Endothelial cell of umbilical vein (primary cell): ENCODE measurements around the gene CHURC1. TPM values are rescaled to one million over a fixed set of nuclear protein-coding genes. Genes with fewer than 3 reads are reported as not detected.

ENCODE experiments used
- BruUV-seq: library from RNA; stranded (reverse); fragments of 400-500 nt; replicated peaks from 2 replicates; lab custom pipeline; 2021; lab: Mats Ljungman, UMichigan
- CTCF ChIA-PET: fragments of 300-600, 350-600 bp; sonication (Branson Sonifier 250); formaldehyde crosslinking; loops from one replicate; lab custom pipeline; 2021; ENCODE audit warnings: antibody characterized with exemption, inconsistent platforms; lab: Charles Lee
- POLR2A ChIA-PET: fragments of 300-600, 350-600 bp; sonication (Branson Sonifier 250); formaldehyde crosslinking; loops from one replicate; lab custom pipeline; 2021; ENCODE audit warnings: antibody characterized with exemption, inconsistent platforms; lab: Charles Lee
- DNase-seq: peaks from one replicate; pipeline ENCODE4 v3.0.0-alpha.2; 2011; ENCODE audit warnings: low read depth, low spot score
- FAIRE-seq: peaks from 2 replicates; lab custom pipeline; 2011; peaks lifted over from hg19 to GRCh38; lab: Jason Lieb, UNC
- H2AFZ ChIP-seq: 2 replicates; pipeline ENCODE4 v1.6.0; 2012; ENCODE audit warnings: low read depth, low read length, control low read depth, inconsistent platforms
- H3K27ac ChIP-seq: 2 replicates; pipeline ENCODE4 v1.5.1; 2011; ENCODE audit warnings: low read depth, mild to moderate bottlenecking, control low read depth, low read length, moderate library complexity; ENCODE audit not compliant: insufficient read depth
- H3K27me3 ChIP-seq, 2 experiments: 2 replicates each; pipeline versions ENCODE4 v1.6.0 to v1.6.1; 2011; ENCODE audit warnings: low read length in 2 of 2, mixed read lengths in 1 of 2; ENCODE audit not compliant: control insufficient read depth in 2 of 2, insufficient read depth in 2 of 2
- H3K36me3 ChIP-seq, 2 experiments: 2 replicates in 1 of 2; 3 replicates in 1 of 2; pipeline ENCODE4 v1.5.1; 2011; ENCODE audit warnings: low read length in 2 of 2, mild to moderate bottlenecking in 1 of 2, moderate library complexity in 1 of 2; ENCODE audit not compliant: control insufficient read depth in 2 of 2, insufficient read depth in 2 of 2; ENCODE audit errors: extremely low read depth in 1 of 2
- H3K4me1 ChIP-seq: 3 replicates; pipeline ENCODE4 v1.5.1; 2011; ENCODE audit warnings: mild to moderate bottlenecking, low read length; ENCODE audit not compliant: control insufficient read depth, insufficient read depth; ENCODE audit errors: extremely low read depth
- H3K4me2 ChIP-seq: 2 replicates; pipeline ENCODE4 v1.6.1; 2011; ENCODE audit warnings: low read length, control low read depth, mixed read lengths; ENCODE audit not compliant: insufficient read depth
- H3K4me3 ChIP-seq, 3 experiments: fragments of 200-600 bp in 1 of 3; sonication (generic), shearing (Covaris generic) in 1 of 3; replicated peaks in 1 of 3; 2 replicates each; pipeline ENCODE4 v1.5.1; 2011 to 2016; ENCODE audit warnings: control low read depth in 3 of 3, low read length in 3 of 3, mild to moderate bottlenecking in 2 of 3, inconsistent platforms in 1 of 3, low read depth in 1 of 3, moderate library complexity in 1 of 3; ENCODE audit not compliant: insufficient read depth in 1 of 3
- H3K79me2 ChIP-seq: 2 replicates; pipeline ENCODE4 v1.6.0; 2012; ENCODE audit warnings: low read length, inconsistent platforms; ENCODE audit not compliant: control insufficient read depth, insufficient read depth
- H3K9ac ChIP-seq: replicated peaks from 2 replicates; pipeline ENCODE3; 2011; ENCODE audit warnings: low read length, control low read depth; ENCODE audit not compliant: insufficient read depth; ENCODE audit errors: extremely low read depth
- H3K9me1 ChIP-seq: replicated peaks from 3 replicates; pipeline ENCODE4 v1.6.0; 2011; ENCODE audit warnings: mild to moderate bottlenecking, low read length; ENCODE audit not compliant: control insufficient read depth, insufficient read depth; ENCODE audit errors: extremely low read depth
- H3K9me3 ChIP-seq: replicated peaks from 2 replicates; pipeline ENCODE4 v1.5.1; 2012; ENCODE audit warnings: low read length, inconsistent platforms; ENCODE audit not compliant: control insufficient read depth, insufficient read depth
- H4K20me1 ChIP-seq: replicated peaks from 2 replicates; pipeline ENCODE3; 2011; ENCODE audit warnings: mild to moderate bottlenecking, low read length; ENCODE audit not compliant: control insufficient read depth, insufficient read depth; ENCODE audit errors: extremely low read depth
- CTCF ChIP-seq, 2 donors: IDR thresholded peaks; 1 replicate in 1 of 2; 2 replicates in 1 of 2; pipeline ENCODE4 v1.5.1; 2011; ENCODE audit warnings: low read length in 2 of 2, mild to moderate bottlenecking in 2 of 2, moderate library complexity in 2 of 2, control low read depth in 1 of 2, inconsistent platforms in 1 of 2, low read depth in 1 of 2; ENCODE audit not compliant: insufficient read depth in 1 of 2; ENCODE audit errors: extremely low read depth in 1 of 2
- EZH2 ChIP-seq: IDR thresholded peaks from 2 replicates; pipeline ENCODE4 v1.6.1; 2012; ENCODE audit warnings: borderline replicate concordance, low read depth, mild to moderate bottlenecking, moderate library complexity, low read length, inconsistent platforms; ENCODE audit not compliant: severe bottlenecking
- FOS ChIP-seq: IDR thresholded peaks from 2 replicates; pipeline ENCODE4 v1.6.1; 2011; ENCODE audit warnings: mild to moderate bottlenecking, low read length, moderate library complexity, borderline replicate concordance; ENCODE audit not compliant: insufficient read depth
- GATA2 ChIP-seq: IDR thresholded peaks from 2 replicates; pipeline ENCODE4 v1.7.0; 2011; ENCODE audit warnings: low read depth, mild to moderate bottlenecking, moderate library complexity, mixed read lengths, low read length; ENCODE audit not compliant: insufficient read length, insufficient read depth
- JUN ChIP-seq: IDR thresholded peaks from 2 replicates; pipeline ENCODE4 v1.6.1; 2011; ENCODE audit warnings: borderline replicate concordance, low read depth; ENCODE audit not compliant: insufficient read length, insufficient read depth
- MAX ChIP-seq: IDR thresholded peaks from 2 replicates; pipeline ENCODE4 v1.6.1; 2011; ENCODE audit not compliant: insufficient read depth, insufficient read length
- MYC ChIP-seq: IDR thresholded peaks from one replicate; pipeline ENCODE4 v1.6.1; 2011; ENCODE audit warnings: mild to moderate bottlenecking, low read depth, low read length
- POLR2A ChIP-seq: IDR thresholded peaks from 2 replicates; pipeline ENCODE4 v1.6.1; 2012; ENCODE audit warnings: low read depth, mild to moderate bottlenecking, control low read depth, low read length
- POLR2AphosphoS5 ChIP-seq: IDR thresholded peaks from 2 replicates; pipeline ENCODE4 v1.6.1; 2012; ENCODE audit warnings: low read depth, mild to moderate bottlenecking, control low read depth, low read length, moderate library complexity; ENCODE audit not compliant: insufficient read depth
- dilution Hi-C: fragments of 300-500 bp; cut with MboI; formaldehyde crosslinking; loops from one replicate; pipeline ENCODE4 v1.15.0; 2019; ENCODE audit warnings: low sequenced_read_pairs; ENCODE audit not compliant: extremely low pct_ligation_motif_present
- intact Hi-C: fragments of 100-400 bp; cut with micrococcal nuclease; formaldehyde crosslinking; loops from one replicate; pipeline ENCODE4 v1.10.0; 2022
- polyA plus RNA-seq, 4 experiments: library from polyadenylated mRNA; depleted of rRNA in 3 of 4; stranded (reverse) in 3 of 4; unstranded in 1 of 4; fragments of >200 nt; gene quantifications; 2 replicates each; pipeline versions ENCODE4 v1.2.1 to v1.2.3, GENCODE V29; 2011 to 2012; ENCODE audit warnings: missing spikeins in 1 of 4
- total RNA-seq: library from RNA; stranded (reverse); gene quantifications from 2 replicates; pipeline ENCODE4 v1.2.3, GENCODE V29; 2021

CHURC1 gene
- total and polyA plus RNA-seq, 2 donors (not counting 3 experiments of a cell fraction or from before 2014, with no cell fraction given) = 44.4 to 62.2 TPM

- DNase-seq = peak; percentile 23
Measured at GRCh38 chr14:64970776-64971477, 56.7 kb downstream of the CHURC1 start.

More at GRCh38 chr14:64970776-64971477, 56.7 kb downstream of the CHURC1 start:
- no peaks in the 10 kb centered on the region for H3K9me3 ChIP-seq
- H2AFZ ChIP-seq = peak overlapping the region; percentile 96
- H4K20me1 ChIP-seq = no peaks in the 10 kb centered on the region
- no peaks in the 10 kb centered on the region for H3K36me3 ChIP-seq
- H3K4me2 ChIP-seq = peak overlapping the region; percentile 87
- H3K4me3 ChIP-seq = peak overlapping the region; percentile 60 to 88 (median 65)
- TF ChIP-seq GATA2 = no peak
- TF ChIP-seq FOS = no peak
- no peak for TF ChIP-seq MYC
- no peak for TF ChIP-seq JUN
- no peak for TF ChIP-seq MAX
- TF ChIP-seq POLR2A = no peak
- TF ChIP-seq POLR2AphosphoS5 = no peak
- no peak for TF ChIP-seq EZH2
- no peak for TF ChIP-seq CTCF (IDR thresholded peaks at IDR 0.05; ENCODE audit: extremely low read depth in 1 of 2, insufficient read depth in 1 of 2, low read depth in 1 of 2, low read length in 2 of 2)
- no peaks in the 10 kb centered on the region for H3K9me1 ChIP-seq
- no peaks in the 10 kb centered on the region for H3K79me2 ChIP-seq
- H3K27me3 ChIP-seq = no peaks in the 10 kb centered on the region
- CTCF ChIA-PET = interaction anchor here (1.7 to 2.5 kb wide), 3 partner anchors 10 to 60 kb away, joined by 5 to 7 read pairs (median 6); partner anchors contain the start of gene FNTB
- peaks cover 8% of the 10 kb centered on the region for H3K4me1 ChIP-seq
- H3K27ac ChIP-seq = no peak overlapping the region
- no peak overlapping the region for H3K9ac ChIP-seq
- dilution Hi-C loops = no loop called here
- intact Hi-C loops = no loop called here
- POLR2A ChIA-PET = interaction anchor here (0.5 kb wide), 1 partner anchor 60 kb away, joined by 3 read pairs; no protein-coding TSS in a partner anchor
- no TSS peak for BruUV-seq
- FAIRE-seq = peak; percentile 44
